Measurements from ENCODE around the gene TAS1R2.

GRCh38 chr1:18895317-18895716 lies 35.9 kb upstream of the TAS1R2 start:
- TF ChIP-seq HOXA7 (CRISPR knock-in tag; IDR thresholded peaks at IDR 0.05) (no peak), BRF2 (CRISPR knock-in tag; IDR thresholded peaks at IDR 0.05) (no peak), KLF9 (CRISPR knock-in tag; IDR thresholded peaks at IDR 0.05; ENCODE audit: low read depth) (no peak), SMC3 (IDR thresholded peaks at IDR 0.05; ENCODE audit: low read length) (no peak), MATR3 (CRISPR knock-in tag; IDR thresholded peaks at IDR 0.05) (no peak), CTCF (CRISPR knock-in tag; IDR thresholded peaks at IDR 0.05) (no peak), ZNF501 (CRISPR knock-in tag; IDR thresholded peaks at IDR 0.05) (no peak)

All from HepG2 (cell line).